ENCODE data around the gene MAN1B1.

Gene MAN1B1

DNA sequence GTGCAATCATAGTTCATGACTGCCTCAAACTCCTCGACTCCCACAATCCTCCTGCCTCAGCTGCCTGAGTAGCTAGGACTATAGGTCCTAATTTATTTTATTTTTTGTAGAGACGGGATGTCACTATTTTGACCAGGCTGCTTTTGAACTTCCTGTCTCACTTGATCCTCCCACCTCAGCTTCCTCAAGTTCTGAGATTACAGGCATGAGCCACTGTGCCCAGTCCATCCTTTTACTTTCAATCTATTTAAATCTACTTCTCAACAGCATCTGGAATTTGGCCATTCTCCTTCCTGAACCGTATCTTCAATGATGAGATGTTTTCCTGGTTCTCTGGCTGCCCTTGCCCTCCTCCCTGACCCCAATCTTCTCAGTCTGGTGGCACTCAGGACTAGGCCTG lies 40.0 kb downstream of the MAN1B1 start:
- no peak for FAIRE-seq
- TF ChIP-seq, protein P1, sequence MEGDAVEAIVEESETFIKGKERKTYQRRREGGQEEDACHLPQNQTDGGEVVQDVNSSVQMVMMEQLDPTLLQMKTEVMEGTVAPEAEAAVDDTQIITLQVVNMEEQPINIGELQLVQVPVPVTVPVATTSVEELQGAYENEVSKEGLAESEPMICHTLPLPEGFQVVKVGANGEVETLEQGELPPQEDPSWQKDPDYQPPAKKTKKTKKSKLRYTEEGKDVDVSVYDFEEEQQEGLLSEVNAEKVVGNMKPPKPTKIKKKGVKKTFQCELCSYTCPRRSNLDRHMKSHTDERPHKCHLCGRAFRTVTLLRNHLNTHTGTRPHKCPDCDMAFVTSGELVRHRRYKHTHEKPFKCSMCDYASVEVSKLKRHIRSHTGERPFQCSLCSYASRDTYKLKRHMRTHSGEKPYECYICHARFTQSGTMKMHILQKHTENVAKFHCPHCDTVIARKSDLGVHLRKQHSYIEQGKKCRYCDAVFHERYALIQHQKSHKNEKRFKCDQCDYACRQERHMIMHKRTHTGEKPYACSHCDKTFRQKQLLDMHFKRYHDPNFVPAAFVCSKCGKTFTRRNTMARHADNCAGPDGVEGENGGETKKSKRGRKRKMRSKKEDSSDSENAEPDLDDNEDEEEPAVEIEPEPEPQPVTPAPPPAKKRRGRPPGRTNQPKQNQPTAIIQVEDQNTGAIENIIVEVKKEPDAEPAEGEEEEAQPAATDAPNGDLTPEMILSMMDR (IDR thresholded peaks at IDR 0.05; ENCODE audit: insufficient read depth, missing control alignments): no peak
- no peak for DNase-seq (ENCODE audit: insufficient read length, low spot score)

DNA sequence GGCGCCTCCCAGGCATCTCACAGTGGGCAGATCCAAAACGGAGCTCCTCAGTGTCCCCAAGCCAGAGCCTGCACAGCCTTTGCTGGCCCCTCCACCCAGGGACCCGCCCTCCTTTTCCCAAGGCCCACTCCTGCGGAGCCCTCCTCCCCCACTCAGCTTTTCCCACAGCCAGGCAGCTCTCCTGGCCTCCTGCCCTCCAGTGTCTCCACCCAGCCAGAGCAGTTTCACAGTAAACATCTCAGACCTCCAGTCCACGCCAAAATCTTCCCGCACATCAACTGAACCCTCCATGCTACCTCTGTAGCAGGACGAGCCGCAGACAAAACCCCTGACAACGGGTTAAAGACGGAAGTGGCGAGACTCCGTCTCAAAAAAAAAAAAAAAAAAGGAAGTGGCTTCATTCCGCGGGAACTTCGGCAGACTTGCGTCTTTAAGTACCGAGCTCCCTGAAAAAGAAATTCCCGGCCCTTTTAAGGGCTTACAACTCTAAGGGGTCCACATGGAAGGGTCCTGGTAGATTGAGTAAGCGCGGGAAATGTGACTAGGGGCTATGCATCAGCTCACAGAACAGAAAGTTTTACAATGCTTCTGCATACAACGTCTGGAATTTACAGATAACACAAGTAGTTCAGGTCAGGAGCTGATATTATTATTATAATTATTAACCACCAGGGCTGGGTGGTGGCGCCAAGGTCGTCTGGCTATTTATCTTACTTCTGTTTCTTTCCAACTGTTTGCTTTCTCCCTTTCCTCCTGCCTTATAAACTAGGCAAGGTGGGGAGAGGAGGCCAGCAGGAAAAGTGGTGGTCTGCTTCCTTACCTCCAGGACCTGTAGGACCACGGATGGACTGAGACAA lies 40.7 kb downstream of the MAN1B1 start:
- no peak for FAIRE-seq
- no peak for DNase-seq (ENCODE audit: insufficient read length, low spot score)
- TF ChIP-seq, protein P1 (IDR thresholded peaks at IDR 0.05; ENCODE audit: insufficient read depth, missing control alignments): no peak

DNA sequence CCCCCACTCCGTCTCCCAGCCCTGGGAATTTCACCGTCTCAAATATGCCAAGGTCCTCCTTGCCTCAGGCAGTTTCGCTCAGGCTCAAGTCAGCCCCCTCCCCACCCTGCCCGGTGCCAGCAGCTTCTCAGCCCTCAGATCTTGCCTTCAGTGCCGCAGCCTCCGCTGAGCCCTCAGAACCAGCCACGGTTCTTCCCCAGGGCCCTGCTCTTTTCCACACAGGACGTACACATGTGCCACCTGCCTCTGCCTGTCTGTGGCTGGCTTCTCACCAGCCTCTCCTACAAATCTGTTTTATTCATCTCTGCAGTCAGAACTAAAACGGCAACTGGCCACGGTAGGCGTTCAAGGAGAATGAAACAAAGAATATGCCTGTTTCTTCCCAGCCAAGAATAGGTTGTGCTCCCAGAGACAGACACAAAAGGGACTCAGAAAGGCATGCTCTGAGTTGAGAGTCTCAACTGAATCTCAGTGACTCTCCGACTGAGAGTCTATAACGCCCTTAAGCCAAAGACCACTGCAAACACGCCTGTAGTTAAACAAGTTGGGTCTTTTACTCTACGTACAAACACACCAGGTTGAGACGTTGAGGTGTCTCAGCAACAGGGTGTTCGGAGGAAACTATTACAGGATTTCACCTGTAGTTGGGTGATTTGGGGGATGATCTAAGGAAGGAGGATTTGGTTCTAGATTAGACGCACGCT lies 41.5 kb downstream of the MAN1B1 start:
- FAIRE-seq: no peak
- TF ChIP-seq, protein P1 (IDR thresholded peaks at IDR 0.05; ENCODE audit: insufficient read depth, missing control alignments): no peak
- no peak for DNase-seq (ENCODE audit: insufficient read length, low spot score)

DNA sequence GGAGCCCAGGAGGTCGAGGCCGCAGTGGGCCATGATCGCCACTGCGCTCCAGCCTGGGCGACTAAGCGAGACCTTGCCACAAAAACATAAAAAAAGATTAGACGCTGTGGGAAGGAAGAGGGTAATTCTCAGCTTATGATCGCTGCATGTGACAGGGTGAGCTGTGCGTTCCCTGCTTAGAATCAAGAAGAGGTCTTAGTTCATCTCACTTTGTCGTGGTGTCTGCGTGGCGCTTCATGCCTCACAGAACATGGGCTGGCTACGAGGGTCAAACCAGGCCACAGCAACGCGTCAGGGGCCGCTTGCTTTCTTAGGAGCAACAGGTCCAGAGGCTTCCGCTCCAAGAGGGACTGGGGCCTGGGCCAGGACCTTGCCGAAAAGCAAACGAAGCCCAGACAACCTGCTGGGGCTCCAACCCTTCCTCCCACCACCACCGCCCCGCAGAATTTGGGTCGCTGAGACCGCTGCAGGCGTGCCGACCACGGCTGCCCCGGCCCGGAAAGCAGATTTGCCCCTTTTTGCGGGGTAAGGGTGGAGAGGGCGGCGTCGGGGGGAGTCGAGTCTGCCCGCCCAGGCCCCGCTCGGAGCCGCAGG lies 42.2 kb downstream of the MAN1B1 start:
- DNase-seq (ENCODE audit: insufficient read length, low spot score): no peak
- FAIRE-seq: no peak
- TF ChIP-seq, protein P1 (IDR thresholded peaks at IDR 0.05; ENCODE audit: insufficient read depth, missing control alignments): no peak

DNA sequence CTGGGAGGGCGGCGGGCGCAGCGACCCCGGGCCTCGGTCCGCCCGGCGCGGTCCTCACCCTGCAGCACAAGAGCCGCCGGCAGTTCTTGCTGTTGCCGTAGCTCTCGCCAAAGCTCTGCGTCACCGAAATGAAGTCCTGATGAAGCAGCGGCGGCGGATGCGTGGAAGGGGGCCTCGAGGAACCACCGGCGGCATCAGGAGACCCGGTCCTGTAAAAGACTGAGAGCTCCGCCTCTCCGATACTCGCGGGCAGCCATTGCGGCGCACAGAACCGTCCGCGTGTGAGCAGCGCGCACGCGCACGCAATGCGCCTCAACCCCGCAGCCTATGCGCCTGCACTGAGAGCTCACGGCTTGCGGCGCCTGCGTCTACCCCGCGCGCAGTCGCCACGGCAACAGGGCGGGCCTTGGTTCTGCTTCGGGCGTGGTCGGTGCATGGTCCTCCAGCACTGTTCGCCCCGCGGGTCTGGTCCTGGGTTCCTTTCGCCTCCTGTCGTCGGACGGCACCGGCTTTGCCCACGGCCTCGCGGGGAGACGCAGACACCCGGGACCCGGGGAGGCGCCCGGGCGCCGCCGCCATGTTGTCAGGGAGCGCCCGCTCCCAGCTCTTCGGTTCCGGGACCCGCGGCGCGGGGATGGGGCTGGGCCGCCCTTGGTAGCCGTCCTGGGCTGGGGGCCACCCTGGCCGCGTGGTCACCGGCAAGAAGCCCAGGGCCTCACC lies 42.8 kb downstream of the MAN1B1 start:
- DNase-seq (ENCODE audit: insufficient read length, low spot score) (peak; percentile 97), FAIRE-seq (no peak)
- TF ChIP-seq, protein P1 (IDR thresholded peaks at IDR 0.05; ENCODE audit: insufficient read depth, missing control alignments): no peak

DNA sequence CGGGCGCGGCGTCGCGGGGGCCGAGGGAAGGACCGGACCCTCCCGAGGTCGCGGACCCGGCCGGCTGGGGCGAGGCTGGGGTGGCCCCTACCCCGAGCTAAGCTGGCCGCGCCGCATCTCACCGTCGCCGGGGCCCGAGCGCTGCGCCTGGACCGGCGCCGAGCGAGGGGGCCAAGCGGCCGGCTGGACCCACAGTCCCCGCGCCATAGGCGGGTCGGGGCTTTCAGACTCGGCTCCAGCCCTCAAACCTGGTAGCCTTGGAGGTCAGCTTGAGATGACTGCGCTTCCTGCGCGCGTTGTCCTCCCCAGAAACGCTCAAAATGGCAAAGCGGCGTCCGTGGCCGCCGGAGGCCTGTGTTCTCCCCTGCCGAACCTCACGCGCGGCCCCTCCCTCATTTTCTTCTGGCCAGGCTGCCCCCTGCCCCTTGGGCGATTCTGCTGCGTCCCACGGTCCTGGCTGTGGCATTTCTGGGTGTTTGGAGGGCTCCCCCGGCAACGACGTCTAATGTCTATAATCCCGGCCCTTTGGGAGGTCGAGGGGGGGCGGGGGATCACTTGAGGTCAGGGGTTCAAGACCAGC lies 43.5 kb downstream of the MAN1B1 start:
- FAIRE-seq (no peak), DNase-seq (ENCODE audit: insufficient read length, low spot score) (no peak)
- TF ChIP-seq, protein P1 (IDR thresholded peaks at IDR 0.05; ENCODE audit: insufficient read depth, missing control alignments): no peak
